Lower lobe of right lung (tissue), 2 donors: ENCODE measurements around the gene ARTN. TPM values are rescaled to one million over a fixed set of nuclear protein-coding genes. Genes with fewer than 3 reads are reported as not detected.

ENCODE experiments used
- ATAC-seq, 2 donors: fragments of 200-7000 bp; cut with Tn5 transposase; one replicate each; pipeline ENCODE4 v1.9.1; 2020 to 2022; ENCODE audit warnings: mild to moderate bottlenecking in 2 of 2, moderate library complexity in 2 of 2
- DNase-seq: peaks from one replicate; pipeline ENCODE4 v3.0.0-alpha.2; 2020
- H3K27ac ChIP-seq: fragments of 200-600 bp; one replicate; pipeline ENCODE4 v1.8.0; 2022
- H3K27me3 ChIP-seq: fragments of 200-600 bp; one replicate; pipeline ENCODE4 v1.8.0; 2022; ENCODE audit warnings: low read depth
- H3K36me3 ChIP-seq: fragments of 200-600 bp; one replicate; pipeline ENCODE4 v1.8.0; 2022; ENCODE audit warnings: mild to moderate bottlenecking
- H3K4me1 ChIP-seq: fragments of 200-600 bp; one replicate; pipeline ENCODE4 v1.8.0; 2022
- H3K4me3 ChIP-seq: fragments of 200-600 bp; one replicate; pipeline ENCODE4 v1.8.0; 2022; ENCODE audit warnings: mild to moderate bottlenecking
- H3K9me3 ChIP-seq: fragments of 200-600 bp; one replicate; pipeline ENCODE4 v1.8.0; 2022
- intact Hi-C: fragments of 100-400 bp; cut with DNase I; formaldehyde crosslinking; loops from one replicate; pipeline ENCODE4 v1.11.0; 2022
- total RNA-seq: library from RNA; stranded (reverse); fragmentation: NEBNext Ultra II Directional; extraction: Animal tissue kit (Norgen Biotek cat#: 25700); gene quantifications from one replicate; pipeline ENCODE4 v1.2.1, GENCODE V29; 2021
- TF ChIP-seq, protein P1 (sequence below): fragments of 200-600 bp; IDR thresholded peaks from one replicate; pipeline ENCODE4 v1.8.0; 2022; ENCODE audit warnings: antibody characterized with exemption, mild to moderate bottlenecking
- donor health status: DM: no; HTN: yes; CAD: no; lungs with severe emphysema.

The ARTN gene
- total RNA-seq, 1 donor from 2014 or later = 0.27 TPM

DNA sequence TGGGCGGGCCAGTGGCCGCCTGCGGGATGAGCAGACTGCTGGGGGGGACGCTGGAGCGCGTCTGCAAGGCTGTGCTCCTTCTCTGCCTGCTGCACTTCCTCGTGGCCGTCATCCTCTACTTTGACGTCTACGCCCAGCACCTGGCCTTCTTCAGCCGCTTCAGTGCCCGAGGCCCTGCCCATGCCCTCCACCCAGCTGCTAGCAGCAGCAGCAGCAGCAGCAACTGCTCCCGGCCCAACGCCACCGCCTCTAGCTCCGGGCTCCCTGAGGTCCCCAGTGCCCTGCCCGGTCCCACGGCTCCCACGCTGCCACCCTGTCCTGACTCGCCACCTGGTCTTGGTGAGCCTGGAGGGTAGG, 47.5 kb downstream of the ARTN start:
- Histone ChIP-seq H3K36me3 (peaks cover 32% of the 10 kb centered on the region), H3K27me3 (no peaks in the 10 kb centered on the region), H3K4me1 (peaks cover 36% of the 10 kb centered on the region), H3K4me3 (no peak overlapping the region), H3K27ac (no peak overlapping the region), H3K9me3 (no peaks in the 10 kb centered on the region)
- intact Hi-C loops = no loop called here
- DNase-seq = no peak
- ATAC-seq = no peak
- TF ChIP-seq, protein P1, sequence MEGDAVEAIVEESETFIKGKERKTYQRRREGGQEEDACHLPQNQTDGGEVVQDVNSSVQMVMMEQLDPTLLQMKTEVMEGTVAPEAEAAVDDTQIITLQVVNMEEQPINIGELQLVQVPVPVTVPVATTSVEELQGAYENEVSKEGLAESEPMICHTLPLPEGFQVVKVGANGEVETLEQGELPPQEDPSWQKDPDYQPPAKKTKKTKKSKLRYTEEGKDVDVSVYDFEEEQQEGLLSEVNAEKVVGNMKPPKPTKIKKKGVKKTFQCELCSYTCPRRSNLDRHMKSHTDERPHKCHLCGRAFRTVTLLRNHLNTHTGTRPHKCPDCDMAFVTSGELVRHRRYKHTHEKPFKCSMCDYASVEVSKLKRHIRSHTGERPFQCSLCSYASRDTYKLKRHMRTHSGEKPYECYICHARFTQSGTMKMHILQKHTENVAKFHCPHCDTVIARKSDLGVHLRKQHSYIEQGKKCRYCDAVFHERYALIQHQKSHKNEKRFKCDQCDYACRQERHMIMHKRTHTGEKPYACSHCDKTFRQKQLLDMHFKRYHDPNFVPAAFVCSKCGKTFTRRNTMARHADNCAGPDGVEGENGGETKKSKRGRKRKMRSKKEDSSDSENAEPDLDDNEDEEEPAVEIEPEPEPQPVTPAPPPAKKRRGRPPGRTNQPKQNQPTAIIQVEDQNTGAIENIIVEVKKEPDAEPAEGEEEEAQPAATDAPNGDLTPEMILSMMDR = no peak

DNA sequence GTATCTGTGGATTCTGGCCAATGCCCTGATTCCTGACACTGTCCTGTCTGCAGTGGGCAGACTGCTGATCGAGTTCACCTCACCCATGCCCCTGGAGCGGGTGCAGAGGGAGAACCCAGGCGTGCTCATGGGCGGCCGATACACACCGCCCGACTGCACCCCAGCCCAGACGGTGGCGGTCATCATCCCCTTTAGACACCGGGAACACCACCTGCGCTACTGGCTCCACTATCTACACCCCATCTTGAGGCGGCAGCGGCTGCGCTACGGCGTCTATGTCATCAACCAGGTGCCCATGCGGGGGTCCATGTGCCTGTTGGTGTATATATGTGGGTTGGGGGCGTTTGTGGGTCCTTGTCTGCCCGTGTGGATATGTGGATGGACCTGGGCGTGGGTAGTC, 48.0 kb downstream of the ARTN start:
- Histone ChIP-seq H3K36me3 (peaks cover 27% of the 10 kb centered on the region), H3K4me3 (no peak overlapping the region), H3K27me3 (no peaks in the 10 kb centered on the region), H3K9me3 (no peaks in the 10 kb centered on the region), H3K27ac (no peak overlapping the region), H3K4me1 (peaks cover 31% of the 10 kb centered on the region)
- TF ChIP-seq, protein P1 = no peak
- DNase-seq (no peak), ATAC-seq (no peak)
- intact Hi-C loops = no loop called here

DNA sequence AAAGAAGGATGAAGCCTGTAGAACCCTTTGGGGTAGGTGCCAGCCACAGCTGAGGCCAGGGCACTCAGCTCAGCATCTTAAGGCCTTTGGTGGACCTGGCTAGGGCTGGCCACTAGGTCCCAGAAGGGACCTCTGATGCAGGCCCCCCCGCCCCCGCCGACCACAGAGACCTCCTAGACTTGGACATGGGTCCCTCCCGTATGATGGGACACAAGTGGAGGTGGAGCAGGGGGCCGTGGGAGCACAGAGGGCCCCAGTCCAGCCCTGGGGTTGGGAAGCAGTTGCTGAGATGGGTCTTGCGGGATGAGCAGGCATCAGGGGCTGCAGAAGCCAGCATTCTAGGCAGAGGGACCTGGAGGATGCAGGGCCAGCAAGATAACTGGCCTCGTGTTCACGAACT, 48.6 kb downstream of the ARTN start:
- Histone ChIP-seq H3K36me3 (peaks cover 21% of the 10 kb centered on the region), H3K27ac (no peak overlapping the region), H3K4me3 (no peak overlapping the region), H3K27me3 (no peaks in the 10 kb centered on the region), H3K4me1 (peaks cover 25% of the 10 kb centered on the region), H3K9me3 (no peaks in the 10 kb centered on the region)
- intact Hi-C loops = no loop called here
- no peak for DNase-seq
- TF ChIP-seq, protein P1 = no peak
- ATAC-seq = no peak

DNA sequence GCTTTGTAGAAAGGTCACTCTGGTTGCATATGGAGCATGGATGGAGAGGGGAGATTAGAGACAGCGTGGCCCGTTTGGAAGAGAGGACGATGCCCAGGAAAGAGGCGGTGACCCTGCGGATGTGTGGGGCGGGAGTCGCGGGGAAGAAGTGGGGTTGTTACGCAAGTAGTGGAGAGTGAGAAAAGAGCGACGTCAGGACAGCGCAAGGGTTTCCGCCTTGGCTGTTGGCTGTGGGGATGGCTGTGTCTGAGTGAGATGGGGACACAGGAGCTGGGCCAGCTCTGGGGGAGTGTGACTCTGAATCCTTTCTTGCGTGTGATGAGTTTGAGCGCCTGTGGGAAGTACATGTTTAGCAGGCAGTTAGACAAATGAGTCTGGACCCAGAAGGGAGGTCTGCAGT, 49.2 kb downstream of the ARTN start:
- Histone ChIP-seq H3K27me3 (no peaks in the 10 kb centered on the region), H3K4me3 (no peak overlapping the region), H3K27ac (no peak overlapping the region), H3K36me3 (peaks cover 15% of the 10 kb centered on the region), H3K4me1 (peaks cover 19% of the 10 kb centered on the region), H3K9me3 (no peaks in the 10 kb centered on the region)
- DNase-seq (no peak), ATAC-seq (no peak)
- intact Hi-C loops = no loop called here
- TF ChIP-seq, protein P1 = no peak

DNA sequence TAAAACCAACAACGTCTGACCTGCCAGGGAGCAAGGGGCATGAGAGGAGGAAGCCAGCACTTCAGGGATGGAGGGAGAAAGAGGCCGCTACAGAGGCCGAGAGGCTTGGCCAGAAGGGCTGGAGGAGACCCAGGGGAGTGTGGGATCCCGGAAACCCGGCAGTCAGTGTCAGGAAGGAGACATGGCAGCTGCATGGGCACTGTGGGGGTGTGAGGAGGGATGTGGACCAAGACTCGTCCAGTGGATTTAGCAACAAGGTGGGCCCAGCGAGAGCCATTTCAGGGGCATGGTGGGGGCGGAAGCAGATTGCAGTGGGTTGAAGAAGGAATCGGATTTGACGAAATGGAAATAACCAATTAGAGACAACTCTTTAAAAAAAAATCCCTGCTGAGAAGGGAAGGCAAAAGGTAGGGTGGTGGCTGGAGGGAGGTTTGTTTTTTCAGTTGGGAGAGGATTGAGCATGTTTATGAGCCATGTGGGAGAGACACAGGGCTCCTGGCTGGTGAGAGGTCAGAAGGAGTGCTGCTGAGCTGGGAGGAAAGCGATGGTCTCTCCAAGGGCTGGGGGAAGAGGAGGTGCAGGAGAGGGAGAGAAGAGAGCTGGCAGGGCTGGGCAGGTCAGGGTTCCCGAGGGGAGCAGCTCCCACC, 49.8 kb downstream of the ARTN start:
- peaks cover 9% of the 10 kb centered on the region for H3K36me3 ChIP-seq
- intact Hi-C loops = no loop called here
- TF ChIP-seq, protein P1 = no peak
- ATAC-seq (no peak), DNase-seq (no peak)
- H3K4me3 ChIP-seq = no peak overlapping the region
- peaks cover 13% of the 10 kb centered on the region for H3K4me1 ChIP-seq
- H3K27ac ChIP-seq = no peak overlapping the region
- no peaks in the 10 kb centered on the region for H3K9me3 ChIP-seq
- no peaks in the 10 kb centered on the region for H3K27me3 ChIP-seq

DNA sequence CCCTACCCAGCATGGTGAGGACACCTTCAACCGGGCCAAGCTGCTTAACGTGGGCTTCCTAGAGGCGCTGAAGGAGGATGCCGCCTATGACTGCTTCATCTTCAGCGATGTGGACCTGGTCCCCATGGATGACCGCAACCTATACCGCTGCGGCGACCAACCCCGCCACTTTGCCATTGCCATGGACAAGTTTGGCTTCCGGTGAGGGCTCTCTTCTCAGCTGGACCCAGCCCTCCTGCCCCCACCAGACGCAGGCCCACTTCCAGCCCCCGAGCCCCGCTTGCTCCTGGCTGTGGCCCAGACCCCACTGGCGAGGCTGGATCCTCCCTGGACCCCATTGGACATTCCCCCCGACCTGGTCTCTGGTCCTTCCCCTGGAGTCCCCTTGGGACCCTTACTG, 51.3 kb downstream of the ARTN start:
- peaks cover 8% of the 10 kb centered on the region for H3K36me3 ChIP-seq
- no peaks in the 10 kb centered on the region for H3K27me3 ChIP-seq
- TF ChIP-seq, protein P1 = no peak
- no peak overlapping the region for H3K4me3 ChIP-seq
- ATAC-seq (no peak), DNase-seq (no peak)
- peaks cover 6% of the 10 kb centered on the region for H3K4me1 ChIP-seq
- no peak overlapping the region for H3K27ac ChIP-seq
- intact Hi-C loops = no loop called here
- no peaks in the 10 kb centered on the region for H3K9me3 ChIP-seq
